PC-9 (cell line): ENCODE data around the gene CRACDL. TPM values are rescaled to one million over a fixed set of nuclear protein-coding genes. Genes with fewer than 3 reads are reported as not detected.

Experiments
- BruUV-seq: library from RNA; stranded (reverse); fragments of 400-500 nt; replicated peaks from 2 replicates; lab custom pipeline; 2021; lab: Mats Ljungman, UMichigan
- CTCF ChIA-PET: fragments of 300-600 bp; sonication (Branson Sonifier 250); formaldehyde crosslinking; loops from one replicate; lab custom pipeline; 2022; ENCODE audit warnings: antibody characterized with exemption; lab: Charles Lee
- POLR2A ChIA-PET: fragments of 300-600 bp; sonication (Branson Sonifier 250); formaldehyde crosslinking; loops from one replicate; lab custom pipeline; 2022; ENCODE audit warnings: antibody characterized with exemption; ENCODE audit not compliant: unreplicated experiment; lab: Charles Lee
- DNase-seq, 2 experiments: peaks; one replicate each; pipeline versions ENCODE4 v3.0.0 to v3.0.0-alpha.2; 2015 to 2022; ENCODE audit warnings: mixed read lengths in 1 of 2
- H2AFZ ChIP-seq: fragments of 200-600 bp; sonication (generic); 2 replicates; pipeline ENCODE4 v1.8.1; 2017; ENCODE audit warnings: antibody characterized with exemption
- H3F3A ChIP-seq: fragments of 200-600 bp; sonication (generic); 2 replicates; pipeline ENCODE4 v1.8.1; 2017; ENCODE audit warnings: antibody characterized with exemption, mild to moderate bottlenecking, low read depth; ENCODE audit not compliant: insufficient read depth
- H3K27ac ChIP-seq: fragments of 200-600 bp; sonication (generic); 2 replicates; pipeline ENCODE4 v1.6.1; 2016; ENCODE audit warnings: mixed run types
- H3K27me3 ChIP-seq: fragments of 200-600 bp; sonication (generic); 2 replicates; pipeline ENCODE4 v1.6.1; 2016; ENCODE audit warnings: low read depth, mixed run types; ENCODE audit not compliant: insufficient read depth
- H3K36me3 ChIP-seq: fragments of 200-600 bp; sonication (generic); 2 replicates; pipeline ENCODE4 v1.6.1; 2016; ENCODE audit warnings: low read depth, mixed run types
- H3K4me1 ChIP-seq: fragments of 200-600 bp; sonication (generic); replicated peaks from 2 replicates; pipeline ENCODE4 v1.6.1; 2016; ENCODE audit warnings: mixed run types; ENCODE audit not compliant: insufficient read depth
- H3K4me2 ChIP-seq: fragments of 200-600 bp; sonication (generic); 2 replicates; pipeline ENCODE4 v1.6.1; 2017; ENCODE audit warnings: mixed run types
- H3K4me3 ChIP-seq: fragments of 200-600 bp; sonication (generic); 2 replicates; pipeline ENCODE4 v1.6.1; 2016; ENCODE audit warnings: mixed run types
- H3K79me2 ChIP-seq: fragments of 200-600 bp; sonication (generic); 2 replicates; pipeline ENCODE4 v1.6.1; 2017; ENCODE audit warnings: low read depth, mixed run types
- H3K9me2 ChIP-seq: fragments of 200-600 bp; sonication (generic); 2 replicates; pipeline ENCODE4 v1.8.1; 2017; ENCODE audit warnings: mild to moderate bottlenecking; ENCODE audit not compliant: insufficient read depth
- H3K9me3 ChIP-seq: fragments of 200-600 bp; sonication (generic); 2 replicates; pipeline ENCODE4 v1.8.1; 2016; ENCODE audit warnings: low read depth; ENCODE audit not compliant: insufficient read depth
- H4K20me1 ChIP-seq: fragments of 200-600 bp; sonication (generic); 2 replicates; pipeline ENCODE4 v1.8.1; 2017; ENCODE audit not compliant: insufficient read depth
- EZH2 ChIP-seq: fragments of 200-600 bp; sonication (generic); IDR thresholded peaks from 2 replicates; pipeline ENCODE4 v1.8.0; 2017; ENCODE audit warnings: antibody characterized with exemption, low read depth
- intact Hi-C: fragments of 100-400 bp; cut with micrococcal nuclease; formaldehyde crosslinking; loops from one replicate; pipeline ENCODE4 v1.10.0; 2022; ENCODE audit not compliant: unreplicated experiment
- total RNA-seq: library from RNA; stranded (reverse); gene quantifications from 2 replicates; pipeline ENCODE4 v1.2.3, GENCODE V29; 2021
- TF ChIP-seq, protein P1 (sequence below): fragments of 200-600 bp; sonication (generic); conservative IDR thresholded peaks from 2 replicates; pipeline ENCODE4 v1.6.1; 2017; ENCODE audit warnings: mixed run types, antibody characterized with exemption, mild to moderate bottlenecking, moderate library complexity

The CRACDL gene
- total RNA-seq, 1 experiment from 2014 or later = 33.7 TPM

DNA sequence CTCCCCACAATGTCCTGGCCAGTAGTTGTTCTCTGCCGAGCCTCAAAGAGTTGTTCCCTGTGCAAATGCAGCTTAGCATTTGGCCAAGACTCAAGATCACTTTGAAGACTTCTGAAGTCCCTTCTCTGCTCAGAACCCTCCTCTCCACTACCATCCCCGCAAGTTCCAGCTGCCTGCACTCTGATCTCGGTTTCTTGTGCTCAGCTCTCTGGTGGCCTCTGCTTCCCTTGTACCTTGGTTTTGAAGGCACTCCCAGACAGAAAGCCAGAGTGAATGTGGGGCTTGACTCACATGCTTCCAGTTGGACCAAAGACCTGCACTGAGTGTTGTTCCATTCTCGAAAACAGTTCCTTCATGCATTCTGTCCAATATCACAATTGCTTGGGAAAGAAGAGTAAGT is 28.6 kb downstream of the CRACDL start:
- H3K4me3 ChIP-seq = no peak overlapping the region
- TF ChIP-seq, protein P1, sequence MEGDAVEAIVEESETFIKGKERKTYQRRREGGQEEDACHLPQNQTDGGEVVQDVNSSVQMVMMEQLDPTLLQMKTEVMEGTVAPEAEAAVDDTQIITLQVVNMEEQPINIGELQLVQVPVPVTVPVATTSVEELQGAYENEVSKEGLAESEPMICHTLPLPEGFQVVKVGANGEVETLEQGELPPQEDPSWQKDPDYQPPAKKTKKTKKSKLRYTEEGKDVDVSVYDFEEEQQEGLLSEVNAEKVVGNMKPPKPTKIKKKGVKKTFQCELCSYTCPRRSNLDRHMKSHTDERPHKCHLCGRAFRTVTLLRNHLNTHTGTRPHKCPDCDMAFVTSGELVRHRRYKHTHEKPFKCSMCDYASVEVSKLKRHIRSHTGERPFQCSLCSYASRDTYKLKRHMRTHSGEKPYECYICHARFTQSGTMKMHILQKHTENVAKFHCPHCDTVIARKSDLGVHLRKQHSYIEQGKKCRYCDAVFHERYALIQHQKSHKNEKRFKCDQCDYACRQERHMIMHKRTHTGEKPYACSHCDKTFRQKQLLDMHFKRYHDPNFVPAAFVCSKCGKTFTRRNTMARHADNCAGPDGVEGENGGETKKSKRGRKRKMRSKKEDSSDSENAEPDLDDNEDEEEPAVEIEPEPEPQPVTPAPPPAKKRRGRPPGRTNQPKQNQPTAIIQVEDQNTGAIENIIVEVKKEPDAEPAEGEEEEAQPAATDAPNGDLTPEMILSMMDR = no peak
- TF ChIP-seq EZH2 = no peak
- POLR2A ChIA-PET = no interaction called here
- H3K36me3 ChIP-seq = no peaks in the 10 kb centered on the region
- no peak for DNase-seq
- H3K4me1 ChIP-seq = peaks cover 17% of the 10 kb centered on the region
- no peak overlapping the region for H3K27ac ChIP-seq
- no peaks in the 10 kb centered on the region for H3K79me2 ChIP-seq
- no peaks in the 10 kb centered on the region for H4K20me1 ChIP-seq
- H3K27me3 ChIP-seq = no peaks in the 10 kb centered on the region
- H2AFZ ChIP-seq = no peak overlapping the region
- H3K4me2 ChIP-seq = no peak overlapping the region
- CTCF ChIA-PET = no interaction called here
- H3K9me3 ChIP-seq = no peaks in the 10 kb centered on the region
- peaks cover 16% of the 10 kb centered on the region; the same call in 1 of the 2 replicates for H3F3A ChIP-seq
- BruUV-seq = no TSS peak
- intact Hi-C loops = no loop called here
- H3K9me2 ChIP-seq = no peaks in the 10 kb centered on the region

DNA sequence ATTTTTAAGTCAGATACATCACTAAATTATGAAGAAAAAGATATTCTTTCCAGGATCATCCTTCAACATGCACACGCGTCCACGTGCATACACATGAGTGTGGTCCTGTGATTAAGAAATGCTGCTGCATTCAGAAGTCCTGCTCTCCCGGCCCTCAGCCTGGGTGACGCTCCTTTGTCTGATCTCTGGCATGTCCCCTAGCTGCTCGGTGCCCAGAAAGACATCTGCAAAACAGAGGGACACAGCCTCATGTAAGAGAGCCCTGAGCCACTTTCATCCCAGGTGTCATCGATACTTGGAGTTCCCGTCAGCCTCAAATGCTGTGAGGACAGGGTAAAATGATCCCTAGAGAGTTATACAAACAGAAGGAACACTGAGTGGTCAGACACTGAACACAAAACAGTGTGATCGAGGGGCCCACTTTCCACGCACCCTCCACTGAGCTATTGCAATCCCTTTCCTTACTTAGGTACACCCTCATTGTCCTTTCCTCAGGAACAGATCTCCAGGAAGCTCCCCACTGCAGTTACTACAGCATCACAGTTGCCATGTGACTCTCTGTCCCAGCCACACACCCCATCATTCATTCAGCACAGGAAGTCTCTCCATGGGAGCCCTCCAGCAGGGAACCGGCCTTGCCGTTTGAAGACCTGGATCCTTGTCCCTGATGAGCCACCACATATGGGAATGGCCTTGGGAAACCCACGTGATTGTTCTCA is 32.1 kb downstream of the CRACDL start:
- Histone ChIP-seq H3K4me2 (no peak overlapping the region), H4K20me1 (no peaks in the 10 kb centered on the region), H3K27me3 (no peaks in the 10 kb centered on the region), H3K9me2 (no peaks in the 10 kb centered on the region), H3K27ac (no peak overlapping the region), H3K4me1 (peaks cover 5% of the 10 kb centered on the region), H3K9me3 (no peaks in the 10 kb centered on the region), H3K79me2 (no peaks in the 10 kb centered on the region), H3K4me3 (no peak overlapping the region), H3K36me3 (no peaks in the 10 kb centered on the region), H2AFZ (no peak overlapping the region), H3F3A (peaks cover 3% of the 10 kb centered on the region; the same call in 1 of the 2 replicates)
- TF ChIP-seq, protein P1 = no peak
- TF ChIP-seq EZH2 = no peak
- ChIA-PET CTCF (no interaction called here), POLR2A (no interaction called here)
- intact Hi-C loops = no loop called here
- no peak for DNase-seq
- BruUV-seq = no TSS peak

DNA sequence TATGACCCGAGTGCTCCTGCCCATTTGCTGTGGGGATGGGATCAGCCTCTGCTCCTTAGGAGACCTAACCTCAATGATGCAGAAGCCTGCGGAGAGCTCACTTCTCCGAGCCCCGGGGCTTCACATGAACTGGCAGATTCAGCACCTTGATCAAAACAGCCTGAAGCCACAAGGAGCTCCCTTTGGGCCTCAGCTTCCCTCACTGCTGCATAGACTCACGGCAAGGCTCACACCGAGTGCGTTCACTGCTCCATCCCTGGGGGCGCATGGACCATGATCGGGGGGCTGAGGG is 33.0 kb downstream of the CRACDL start:
- no peaks in the 10 kb centered on the region for H3K27me3 ChIP-seq
- H3K4me1 ChIP-seq = no peaks in the 10 kb centered on the region
- no peaks in the 10 kb centered on the region for H3K36me3 ChIP-seq
- no TSS peak for BruUV-seq
- H4K20me1 ChIP-seq = no peaks in the 10 kb centered on the region
- ChIA-PET POLR2A (interaction anchor here (0.6 kb wide), 1 partner anchor 20 kb away, joined by 4 read pairs; no protein-coding TSS in a partner anchor), CTCF (no interaction called here)
- no peaks in the 10 kb centered on the region for H3K79me2 ChIP-seq
- no peak overlapping the region for H3K4me2 ChIP-seq
- H3K9me3 ChIP-seq = no peaks in the 10 kb centered on the region
- no peak overlapping the region for H3K27ac ChIP-seq
- no peaks in the 10 kb centered on the region for H3K9me2 ChIP-seq
- TF ChIP-seq EZH2 = no peak
- TF ChIP-seq, protein P1 = no peak
- no peaks in the 10 kb centered on the region for H3F3A ChIP-seq
- DNase-seq = no peak
- no peak overlapping the region for H3K4me3 ChIP-seq
- intact Hi-C loops = no loop called here
- no peak overlapping the region for H2AFZ ChIP-seq
